Measurements from ENCODE around the gene ZNG1C.
"Not testable (repeated sequence)": the region's sequence is repeated elsewhere in the genome, so short reads cannot be mapped to it uniquely, and the experiment has no call there.

The ZNG1C gene

GRCh38 chr9:68342265-68343025, 100.7 kb downstream of the ZNG1C start:
- not testable (repeated sequence) for H3K4me3 ChIP-seq, H3K27ac ChIP-seq

DNA sequence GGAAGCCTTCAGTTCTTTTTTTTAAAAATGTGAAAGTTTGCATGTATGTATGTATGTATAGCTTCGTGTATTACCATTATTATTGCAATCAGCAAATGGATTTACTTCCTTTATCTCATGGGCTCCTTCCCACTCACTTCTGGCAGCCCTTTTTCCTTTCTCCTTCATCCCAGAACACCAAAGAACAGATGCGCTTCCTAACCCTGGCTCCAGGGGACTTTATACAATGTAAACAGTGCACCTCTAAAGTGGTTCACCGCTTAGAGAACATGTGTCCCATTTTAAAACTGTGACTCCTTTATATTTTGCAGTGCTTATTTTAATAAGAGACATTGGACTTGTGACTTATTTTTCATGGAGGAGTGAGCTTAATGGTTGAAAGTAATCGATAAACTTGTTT, 101.5 kb downstream of the ZNG1C start:
- H3K4me3 ChIP-seq, H3K27ac ChIP-seq: not testable (repeated sequence)

DNA sequence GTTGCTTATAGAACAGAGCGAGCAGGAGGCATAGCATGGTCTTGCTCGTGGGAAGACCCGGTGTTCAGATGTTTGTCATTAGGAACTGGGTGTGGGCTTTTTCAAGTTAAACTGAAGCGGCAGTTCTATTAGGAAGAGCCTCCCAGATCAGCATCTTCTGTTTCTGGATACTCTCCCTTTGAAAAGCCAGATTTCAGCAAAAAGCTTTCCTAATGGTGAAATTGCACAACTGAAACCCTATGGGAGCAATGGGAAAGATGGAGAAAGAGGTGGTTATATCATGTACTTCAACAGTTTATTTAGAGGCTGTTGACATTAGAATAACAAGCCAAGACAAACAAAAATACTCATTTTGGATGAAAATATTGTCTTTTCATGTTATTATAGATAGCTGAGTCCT, 102.2 kb downstream of the ZNG1C start:
- not testable (repeated sequence) for H3K4me3 ChIP-seq, H3K27ac ChIP-seq
